ENCODE results near the gene OLFM1.

- TF ChIP-seq CTCF (IDR thresholded peaks at IDR 0.05) (no peak), POLR2A (IDR thresholded peaks at IDR 0.05) (no peak), POLR2AphosphoS5 (IDR thresholded peaks at IDR 0.05) (no peak)
Observed at GRCh38 chr9:135131488-135131887, 44.0 kb downstream of the OLFM1 start.

Data from breast epithelium (tissue), 3 donors.